ENCODE data around the gene CHRM4. TPM values are rescaled to one million over a fixed set of nuclear protein-coding genes. Genes with fewer than 3 reads are reported as not detected.

CHRM4 gene
- total and polyA plus RNA-seq, 2 of the 13 experiments (the other 11 are each of a cell fraction or from before 2014, with no cell fraction given): 0.13 to 0.21 TPM

- TF ChIP-seq CCDC6 (CRISPR knock-in tag; IDR thresholded peaks at IDR 0.05) (peak; percentile 98), ZNF33A (CRISPR knock-in tag; IDR thresholded peaks at IDR 0.05; ENCODE audit: borderline replicate concordance) (peak; percentile 64; the same call in 1 of the 2 replicates), ZNF30 (CRISPR knock-in tag; IDR thresholded peaks at IDR 0.05) (peak; percentile 95; the same call in 1 of the 2 replicates), ZNF18 (CRISPR knock-in tag; IDR thresholded peaks at IDR 0.05; ENCODE audit: insufficient replicate concordance) (peak; percentile 94), SSRP1 (CRISPR knock-in tag; IDR thresholded peaks at IDR 0.05) (no peak), ZNF543 (CRISPR knock-in tag; IDR thresholded peaks at IDR 0.05) (peak; percentile 88; the same call in 1 of the 2 replicates), ZNF737 (CRISPR knock-in tag; IDR thresholded peaks at IDR 0.05; ENCODE audit: borderline replicate concordance) (peak; percentile 89; the same call in 1 of the 2 replicates), NFIB (CRISPR knock-in tag; IDR thresholded peaks at IDR 0.05; ENCODE audit: borderline replicate concordance) (no peak), MNT (IDR thresholded peaks at IDR 0.05) (peak; percentile 30; the same call in 1 of the 2 replicates), ZNF776 (CRISPR knock-in tag; IDR thresholded peaks at IDR 0.05) (peak; percentile 99), KAT7 (CRISPR knock-in tag; IDR thresholded peaks at IDR 0.05; ENCODE audit: borderline replicate concordance) (0 out of 2 replicates have a peak, but pooled peaks have one; percentile 61), SRF (IDR thresholded peaks at IDR 0.05; ENCODE audit: low read depth, low read length) (no peak), PTBP1 (IDR thresholded peaks at IDR 0.05; ENCODE audit: low read depth, low read length, poor library complexity, severe bottlenecking) (no peak), MXD4 (CRISPR knock-in tag; IDR thresholded peaks at IDR 0.05) (peak; percentile 96), HBP1 (CRISPR knock-in tag; IDR thresholded peaks at IDR 0.05; ENCODE audit: low read depth) (peak; percentile 93), IRX3 (CRISPR knock-in tag; IDR thresholded peaks at IDR 0.05; ENCODE audit: borderline replicate concordance, low read depth) (peak; percentile 88; the same call in 1 of the 2 replicates), XRCC5 (optimal IDR thresholded peaks at IDR 0.05; ENCODE audit: low read length) (peak; percentile 91), ZNF878 (CRISPR knock-in tag; IDR thresholded peaks at IDR 0.05) (peak; percentile 97), JUNB (CRISPR knock-in tag; IDR thresholded peaks at IDR 0.05; ENCODE audit: borderline replicate concordance) (peak; percentile 55; the same call in 1 of the 2 replicates), TBX3 (IDR thresholded peaks at IDR 0.05; ENCODE audit: borderline replicate concordance) (no peak), ZNF24 (IDR thresholded peaks at IDR 0.05) (no peak), ZNF33B (CRISPR knock-in tag; IDR thresholded peaks at IDR 0.05) (peak; percentile 99)
- TF ChIP-seq, protein P1, sequence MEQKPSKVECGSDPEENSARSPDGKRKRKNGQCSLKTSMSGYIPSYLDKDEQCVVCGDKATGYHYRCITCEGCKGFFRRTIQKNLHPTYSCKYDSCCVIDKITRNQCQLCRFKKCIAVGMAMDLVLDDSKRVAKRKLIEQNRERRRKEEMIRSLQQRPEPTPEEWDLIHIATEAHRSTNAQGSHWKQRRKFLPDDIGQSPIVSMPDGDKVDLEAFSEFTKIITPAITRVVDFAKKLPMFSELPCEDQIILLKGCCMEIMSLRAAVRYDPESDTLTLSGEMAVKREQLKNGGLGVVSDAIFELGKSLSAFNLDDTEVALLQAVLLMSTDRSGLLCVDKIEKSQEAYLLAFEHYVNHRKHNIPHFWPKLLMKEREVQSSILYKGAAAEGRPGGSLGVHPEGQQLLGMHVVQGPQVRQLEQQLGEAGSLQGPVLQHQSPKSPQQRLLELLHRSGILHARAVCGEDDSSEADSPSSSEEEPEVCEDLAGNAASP (CRISPR knock-in tag; IDR thresholded peaks at IDR 0.05; ENCODE audit: borderline replicate concordance): peak; percentile 91
These were observed 1.1 kb upstream of the CHRM4 start (continued) for GRCh38 chr11:46392421-46393230.
